CD4-positive, alpha-beta T cell treated with Interleukin-2 at 100 ng/mL for 4 hours (primary cell): ENCODE results near the gene CFAP20DC.
"Not testable (repeated sequence)": the region's sequence is repeated elsewhere in the genome, so short reads cannot be mapped to it uniquely, and the experiment has no call there.

Experiments used
- DNase-seq: peaks from one replicate; pipeline ENCODE4 v3.0.0-alpha.2; 2020; ENCODE audit warnings: low spot score

The CFAP20DC gene

GRCh38 chr3:58962816-58963215, 87.0 kb downstream of the CFAP20DC start:
- no peak for DNase-seq

GRCh38 chr3:58962040-58962651, 87.7 kb downstream of the CFAP20DC start:
- DNase-seq: no peak

- no peak for DNase-seq
Observed at GRCh38 chr3:58955308-58955707, 94.5 kb downstream of the CFAP20DC start.

- no peak for DNase-seq
Observed at GRCh38 chr3:58953288-58953687, 96.5 kb downstream of the CFAP20DC start.

- DNase-seq: no peak
Observed at GRCh38 chr3:58952128-58952917, 97.5 kb downstream of the CFAP20DC start.

- no peak for DNase-seq
Observed at GRCh38 chr3:58948018-58948417, 101.8 kb downstream of the CFAP20DC start.

- DNase-seq: no peak
Observed at GRCh38 chr3:58946875-58947274, 103.0 kb downstream of the CFAP20DC start.

- DNase-seq: no peak
Observed at GRCh38 chr3:58938057-58938456, 111.8 kb downstream of the CFAP20DC start.

GRCh38 chr3:58924578-58924977, 125.2 kb downstream of the CFAP20DC start:
- DNase-seq: no peak

GRCh38 chr3:58900386-58900785, 149.4 kb downstream of the CFAP20DC start:
- DNase-seq: no peak

GRCh38 chr3:58899953-58900298, 149.9 kb downstream of the CFAP20DC start:
- no peak for DNase-seq

- peak; percentile 19 for DNase-seq
Observed at GRCh38 chr3:58899159-58899952, 150.5 kb downstream of the CFAP20DC start.

- DNase-seq: no peak
Observed at GRCh38 chr3:58898513-58898912, 151.3 kb downstream of the CFAP20DC start.

GRCh38 chr3:58897646-58898045, 152.2 kb downstream of the CFAP20DC start:
- DNase-seq: no peak

- not testable (repeated sequence) for DNase-seq
Observed at GRCh38 chr3:58895678-58896077, 154.1 kb downstream of the CFAP20DC start.

GRCh38 chr3:58892526-58892925, 157.3 kb downstream of the CFAP20DC start:
- DNase-seq: not testable (repeated sequence)

GRCh38 chr3:58888087-58888486, 161.7 kb downstream of the CFAP20DC start:
- no peak for DNase-seq

- no peak for DNase-seq
Observed at GRCh38 chr3:58884453-58884852, 165.4 kb downstream of the CFAP20DC start.

GRCh38 chr3:58880182-58880581, 169.6 kb downstream of the CFAP20DC start:
- no peak for DNase-seq

GRCh38 chr3:58874795-58875194, 175.0 kb downstream of the CFAP20DC start:
- DNase-seq: no peak

GRCh38 chr3:58874248-58874741, 175.5 kb downstream of the CFAP20DC start:
- no peak for DNase-seq

- DNase-seq: no peak
Observed at GRCh38 chr3:58868097-58868779, 181.6 kb downstream of the CFAP20DC start.
